Sigmoid colon (tissue), 7 donors: ENCODE results near the gene ARHGAP6. TPM values are rescaled to one million over a fixed set of nuclear protein-coding genes. Genes with fewer than 3 reads are reported as not detected.

ENCODE experiments used
- DNase-seq: peaks from one replicate; pipeline ENCODE4 v3.0.0-alpha.2; 2019
- H3K27ac ChIP-seq, 4 donors: fragments of 200-600 bp; sonication (generic); one replicate each; pipeline ENCODE4 v1.5.1; 2016 to 2019; ENCODE audit warnings: mild to moderate bottlenecking in 1 of 4
- H3K27me3 ChIP-seq, 3 donors: fragments of 200-600 bp; sonication (generic); one replicate each; pipeline ENCODE4 v1.5.1; 2019; ENCODE audit warnings: mild to moderate bottlenecking in 1 of 3
- H3K36me3 ChIP-seq, 4 donors: fragments of 200-600 bp; sonication (generic); one replicate each; pipeline ENCODE4 v1.5.1; 2016 to 2019
- H3K4me1 ChIP-seq, 4 donors: fragments of 200-600 bp; sonication (generic); one replicate each; pipeline ENCODE4 v1.5.1; 2017 to 2019
- H3K4me3 ChIP-seq, 4 donors: fragments of 200-600 bp; sonication (generic); one replicate each; pipeline ENCODE4 v1.5.1; 2017 to 2019; ENCODE audit warnings: mild to moderate bottlenecking in 2 of 4, moderate library complexity in 1 of 4
- H3K9me3 ChIP-seq, 4 donors: fragments of 200-600 bp in 3 of 4; sonication (generic) in 3 of 4; one replicate each; pipeline versions ENCODE4 v1.5.1 to v1.6.1; 2013 to 2019
- EP300 ChIP-seq, 4 donors: sonication (generic); formaldehyde crosslinking; IDR thresholded peaks; one replicate each; pipeline ENCODE4 v1.6.1; 2017; ENCODE audit warnings: antibody characterized with exemption in 4 of 4
- POLR2A ChIP-seq, 2 donors: fragments of 450-650 bp; IDR thresholded peaks; one replicate each; pipeline ENCODE4 v1.6.1; 2016; ENCODE audit warnings: antibody characterized with exemption in 2 of 2, mild to moderate bottlenecking in 2 of 2, moderate library complexity in 2 of 2
- POLR2AphosphoS5 ChIP-seq, 4 donors: sonication (generic); formaldehyde crosslinking; IDR thresholded peaks; one replicate each; pipeline ENCODE4 v1.6.1; 2017; ENCODE audit warnings: antibody characterized with exemption in 4 of 4
- WGBS, 2 donors: extraction: QIAGEN DNeasy Blood & Tissue Kit; methylation state at CpG; one replicate each; pipeline ENCODE4 v1.1.7; 2013; 5-methylcytosine and 5-hydroxymethylcytosine counted together
- intact Hi-C: fragments of 100-400 bp; cut with DNase I; formaldehyde crosslinking; loops from one replicate; pipeline ENCODE4 v1.15.1; 2023
- polyA plus RNA-seq, 3 donors: library from polyadenylated mRNA; stranded (reverse); fragments of 200-250 nt; gene quantifications; one replicate each; pipeline ENCODE4 v1.2.3, GENCODE V29; 2013
- total RNA-seq, 4 donors: library from RNA; depleted of rRNA; stranded (reverse); fragments of >200 nt; gene quantifications; one replicate each; pipeline ENCODE4 v1.1.0, GENCODE V29; 2016
- TF ChIP-seq, protein P1 (sequence below), 4 experiments: fragments of 450-650 bp in 3 of 4; fragments of 200-600 bp in 1 of 4; IDR thresholded peaks; one replicate each; pipeline ENCODE4 v1.5.1; 2016 to 2019; ENCODE audit warnings: antibody characterized with exemption in 4 of 4, mild to moderate bottlenecking in 3 of 4, moderate library complexity in 2 of 4
- donor health status: healthy with polysubstance abuse.
- donor health status: Bipolar disorder and iron deficiency.
- donor health status: healthy.

The ARHGAP6 gene
- total and polyA plus RNA-seq, 7 donors = 1.4 to 47.6 (median 36.2) TPM

GRCh38 chrX:11648705-11649519, 16.8 kb downstream of the ARHGAP6 start:
- Histone ChIP-seq H3K4me3 (no peak overlapping the region), H3K27me3 (no peaks in the 10 kb centered on the region), H3K27ac (peak overlapping the region in 2 of 4 donors; percentile 62 to 71), H3K36me3 (no peaks in the 10 kb centered on the region), H3K9me3 (no peaks in the 10 kb centered on the region), H3K4me1 (peaks cover 0 to 7% (median 0%) of the 10 kb centered on the region in 4 donors)
- intact Hi-C loops = no loop called here
- TF ChIP-seq, protein P1, sequence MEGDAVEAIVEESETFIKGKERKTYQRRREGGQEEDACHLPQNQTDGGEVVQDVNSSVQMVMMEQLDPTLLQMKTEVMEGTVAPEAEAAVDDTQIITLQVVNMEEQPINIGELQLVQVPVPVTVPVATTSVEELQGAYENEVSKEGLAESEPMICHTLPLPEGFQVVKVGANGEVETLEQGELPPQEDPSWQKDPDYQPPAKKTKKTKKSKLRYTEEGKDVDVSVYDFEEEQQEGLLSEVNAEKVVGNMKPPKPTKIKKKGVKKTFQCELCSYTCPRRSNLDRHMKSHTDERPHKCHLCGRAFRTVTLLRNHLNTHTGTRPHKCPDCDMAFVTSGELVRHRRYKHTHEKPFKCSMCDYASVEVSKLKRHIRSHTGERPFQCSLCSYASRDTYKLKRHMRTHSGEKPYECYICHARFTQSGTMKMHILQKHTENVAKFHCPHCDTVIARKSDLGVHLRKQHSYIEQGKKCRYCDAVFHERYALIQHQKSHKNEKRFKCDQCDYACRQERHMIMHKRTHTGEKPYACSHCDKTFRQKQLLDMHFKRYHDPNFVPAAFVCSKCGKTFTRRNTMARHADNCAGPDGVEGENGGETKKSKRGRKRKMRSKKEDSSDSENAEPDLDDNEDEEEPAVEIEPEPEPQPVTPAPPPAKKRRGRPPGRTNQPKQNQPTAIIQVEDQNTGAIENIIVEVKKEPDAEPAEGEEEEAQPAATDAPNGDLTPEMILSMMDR (IDR thresholded peaks at IDR 0.05) = no peak
- TF ChIP-seq EP300 (IDR thresholded peaks at IDR 0.05) (no peak), POLR2A (IDR thresholded peaks at IDR 0.05) (no peak), POLR2AphosphoS5 (IDR thresholded peaks at IDR 0.05) (no peak)
- 69 to 79% methylated on average over 5 of the region's 5 CpGs for WGBS, 2 donors
- no peak for DNase-seq

GRCh38 chrX:11647138-11647537, 18.6 kb downstream of the ARHGAP6 start:
- Histone ChIP-seq H3K4me1 (peaks cover 0 to 7% (median under 1%) of the 10 kb centered on the region in 4 donors), H3K27ac (peak overlapping the region in 3 of 4 donors; percentile 42 to 71 (median 62)), H3K36me3 (no peaks in the 10 kb centered on the region), H3K9me3 (no peaks in the 10 kb centered on the region), H3K27me3 (no peaks in the 10 kb centered on the region), H3K4me3 (no peak overlapping the region)
- peak; percentile 68 for DNase-seq
- WGBS, 2 donors = 71 to 75% methylated on average over 3 of the region's 3 CpGs
- TF ChIP-seq, protein P1 (IDR thresholded peaks at IDR 0.05) = no peak
- TF ChIP-seq POLR2AphosphoS5 (IDR thresholded peaks at IDR 0.05) (peak; percentile 7 to 69 (median 36)), EP300 (IDR thresholded peaks at IDR 0.05) (peak in 1 of 4 donors; percentile 87), POLR2A (IDR thresholded peaks at IDR 0.05) (no peak)
- intact Hi-C loops = no loop called here

GRCh38 chrX:11641349-11642065, 24.2 kb downstream of the ARHGAP6 start:
- no peak overlapping the region for H3K4me3 ChIP-seq
- no peak for TF ChIP-seq POLR2A (IDR thresholded peaks at IDR 0.05)
- no peak for TF ChIP-seq EP300 (IDR thresholded peaks at IDR 0.05)
- TF ChIP-seq, protein P1 (IDR thresholded peaks at IDR 0.05) = no peak
- no peak for TF ChIP-seq POLR2AphosphoS5 (IDR thresholded peaks at IDR 0.05)
- no peaks in the 10 kb centered on the region for H3K36me3 ChIP-seq
- WGBS, 2 donors = 59 to 71% methylated on average over 9 of the region's 9 CpGs
- no peaks in the 10 kb centered on the region for H3K27me3 ChIP-seq
- H3K4me1 ChIP-seq = peaks cover 0 to 28% (median 0%) of the 10 kb centered on the region in 4 donors
- peak overlapping the region in 3 of 4 donors; percentile 53 to 66 (median 61) for H3K27ac ChIP-seq
- DNase-seq = no peak
- intact Hi-C loops = no loop called here
- H3K9me3 ChIP-seq = no peaks in the 10 kb centered on the region

DNA sequence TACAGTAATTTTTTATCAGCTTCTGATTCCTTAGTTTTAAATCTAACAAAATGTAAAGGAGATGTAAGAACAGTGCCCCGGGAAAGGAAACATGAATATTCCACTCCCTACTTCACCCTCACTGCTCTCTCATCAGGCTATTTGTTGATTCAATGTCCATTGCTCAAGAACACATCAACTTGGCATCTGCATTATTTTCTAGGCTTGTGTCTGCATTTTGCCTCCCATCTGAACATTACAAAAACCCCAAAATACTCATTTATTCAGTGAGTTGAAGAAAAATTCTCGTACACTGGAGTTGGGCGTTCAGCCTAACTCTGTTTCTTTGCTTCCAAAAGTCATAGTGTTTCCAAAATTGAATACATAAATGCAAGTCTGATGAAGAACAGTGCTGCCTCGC, 25.6 kb downstream of the ARHGAP6 start:
- DNase-seq = no peak
- peak overlapping the region in 3 of 4 donors; percentile 53 to 66 (median 61) for H3K27ac ChIP-seq
- peaks cover 0 to 28% (median 0%) of the 10 kb centered on the region in 4 donors for H3K4me1 ChIP-seq
- H3K4me3 ChIP-seq = no peak overlapping the region
- no peaks in the 10 kb centered on the region for H3K36me3 ChIP-seq
- 60 to 62% methylated on average over 4 of the region's 4 CpGs for WGBS, 2 donors
- intact Hi-C loops = no loop called here
- no peaks in the 10 kb centered on the region for H3K27me3 ChIP-seq
- TF ChIP-seq POLR2AphosphoS5 (IDR thresholded peaks at IDR 0.05) (no peak), EP300 (IDR thresholded peaks at IDR 0.05) (no peak), POLR2A (IDR thresholded peaks at IDR 0.05) (no peak)
- TF ChIP-seq, protein P1 (IDR thresholded peaks at IDR 0.05) = no peak
- H3K9me3 ChIP-seq = no peaks in the 10 kb centered on the region
